Activated CD8-positive, alpha-beta memory T cell treated with anti-CD3 and anti-CD28 coated beads, Interleukin-2, amount 10 ng/mL, durations not matched to agents 7 days and 5 days (primary cell): ENCODE data around the gene GATA6. TPM values are rescaled to one million over a fixed set of nuclear protein-coding genes. Genes with fewer than 3 reads are reported as not detected.
"Not testable (repeated sequence)": the region's sequence is repeated elsewhere in the genome, so short reads cannot be mapped to it uniquely, and the experiment has no call there.

ENCODE experiments used
- ATAC-seq: fragments of 150-1000 bp; cut with Tn5 transposase; one replicate; pipeline ENCODE4 v1.10.0; 2021; ENCODE audit warnings: moderate library complexity
- CTCF ChIA-PET: fragments of 350-600 bp; sonication (Branson Sonifier 250); formaldehyde crosslinking; loops from one replicate; lab custom pipeline; 2021; ENCODE audit warnings: antibody characterized with exemption; lab: Charles Lee
- DNase-seq: peaks from one replicate; pipeline ENCODE4 v3.0.0-alpha.2; 2020
- H3K27ac Mint-ChIP-seq: one replicate; pipeline ENCODE4 v1.8.0; 2021; ENCODE audit warnings: mild to moderate bottlenecking, mixed read lengths
- H3K27me3 Mint-ChIP-seq: one replicate; pipeline ENCODE4 v1.8.0; 2021; ENCODE audit warnings: mixed read lengths
- H3K36me3 Mint-ChIP-seq: one replicate; pipeline ENCODE4 v1.8.0; 2021; ENCODE audit warnings: mild to moderate bottlenecking, mixed read lengths
- H3K4me1 Mint-ChIP-seq: one replicate; pipeline ENCODE4 v1.8.0; 2021; ENCODE audit warnings: mixed read lengths
- H3K4me3 Mint-ChIP-seq: one replicate; pipeline ENCODE4 v1.8.0; 2021; ENCODE audit warnings: mild to moderate bottlenecking, moderate library complexity, mixed read lengths
- H3K9me3 Mint-ChIP-seq: one replicate; pipeline ENCODE4 v1.8.0; 2022; ENCODE audit warnings: low read depth, mixed read lengths
- total RNA-seq, 2 experiments: library from RNA; stranded (reverse); gene quantifications; one replicate each; pipeline ENCODE4 v1.2.3, GENCODE V29; 2021

GATA6 gene
- total RNA-seq, 2 experiments from 2014 or later, result not detected

DNA sequence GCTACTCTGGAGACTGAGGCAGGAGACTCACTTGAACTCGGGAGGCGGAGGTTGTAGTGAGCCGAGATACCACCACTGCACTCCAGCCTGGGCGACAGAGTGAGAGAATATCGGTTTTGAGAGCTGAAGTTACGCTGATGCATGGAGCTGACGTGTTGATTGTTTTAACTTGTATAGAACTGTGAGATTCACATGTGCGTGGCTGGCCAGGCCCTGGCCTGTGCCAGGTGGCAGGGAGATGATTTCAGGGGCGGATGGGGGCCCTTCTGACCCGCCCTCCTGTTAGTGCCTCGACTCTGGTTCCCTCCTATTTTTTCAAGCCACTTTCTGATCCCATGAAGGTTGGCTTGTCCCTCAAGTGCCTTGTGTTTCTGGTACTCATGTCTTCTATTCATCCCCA, 25.7 kb downstream of the GATA6 start:
- DNase-seq, result no peak
- Mint-ChIP-seq H3K27me3 (peaks cover 19% of the 10 kb centered on the region), H3K27ac (no peak overlapping the region), H3K4me3 (no peak overlapping the region), H3K36me3 (no peaks in the 10 kb centered on the region), H3K4me1 (no peaks in the 10 kb centered on the region), H3K9me3 (no peaks in the 10 kb centered on the region)
- CTCF ChIA-PET, result no interaction called here
- ATAC-seq, result no peak

DNA sequence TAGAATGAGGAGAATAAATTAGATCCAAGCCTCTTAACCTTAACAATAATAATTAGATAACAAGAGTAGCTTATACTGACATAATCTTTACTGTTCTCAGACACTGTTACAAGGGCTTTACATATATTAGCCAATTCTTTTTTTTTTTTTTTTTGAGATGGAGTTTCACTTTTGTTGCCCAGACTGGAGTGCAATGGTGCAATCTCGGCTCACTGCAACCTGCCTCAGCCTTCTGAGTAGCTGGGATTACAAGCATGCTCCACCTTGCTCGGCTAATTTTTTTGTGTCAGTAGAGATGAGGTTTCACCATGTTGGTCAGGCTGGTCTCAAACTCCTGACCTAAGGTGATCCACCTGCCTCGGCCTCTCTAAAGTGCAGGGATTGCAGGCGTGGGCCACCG, 27.6 kb downstream of the GATA6 start:
- H3K9me3 Mint-ChIP-seq, H3K4me1 Mint-ChIP-seq, DNase-seq, ATAC-seq, H3K36me3 Mint-ChIP-seq, H3K27ac Mint-ChIP-seq, H3K4me3 Mint-ChIP-seq, CTCF ChIA-PET: not testable (repeated sequence)
- peaks cover 16% of the 10 kb centered on the region for H3K27me3 Mint-ChIP-seq

DNA sequence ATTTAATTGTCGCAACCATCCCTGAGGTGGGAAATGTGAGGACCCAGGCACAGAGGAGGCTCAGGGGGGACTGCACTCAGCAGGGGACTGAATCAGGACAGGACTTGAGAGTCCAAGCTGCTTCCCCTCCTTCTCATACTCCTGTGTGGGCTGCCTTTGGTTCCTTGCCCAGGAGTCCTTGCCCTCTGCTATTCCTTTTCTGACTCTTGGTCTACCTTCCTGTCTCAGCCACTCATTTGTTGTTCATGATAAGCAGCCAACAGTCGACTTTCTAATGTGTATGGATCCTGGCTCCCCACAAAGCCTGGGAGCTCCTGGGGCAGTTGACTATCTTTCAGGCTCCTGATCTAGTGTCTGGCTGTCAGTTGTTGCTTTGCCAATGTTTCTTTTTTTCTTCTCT, 28.3 kb downstream of the GATA6 start:
- Mint-ChIP-seq H3K4me1 (no peaks in the 10 kb centered on the region), H3K27ac (no peak overlapping the region), H3K27me3 (peaks cover 12% of the 10 kb centered on the region), H3K9me3 (no peaks in the 10 kb centered on the region), H3K4me3 (no peak overlapping the region), H3K36me3 (no peaks in the 10 kb centered on the region)
- CTCF ChIA-PET, result no interaction called here
- ATAC-seq (no peak), DNase-seq (no peak)

DNA sequence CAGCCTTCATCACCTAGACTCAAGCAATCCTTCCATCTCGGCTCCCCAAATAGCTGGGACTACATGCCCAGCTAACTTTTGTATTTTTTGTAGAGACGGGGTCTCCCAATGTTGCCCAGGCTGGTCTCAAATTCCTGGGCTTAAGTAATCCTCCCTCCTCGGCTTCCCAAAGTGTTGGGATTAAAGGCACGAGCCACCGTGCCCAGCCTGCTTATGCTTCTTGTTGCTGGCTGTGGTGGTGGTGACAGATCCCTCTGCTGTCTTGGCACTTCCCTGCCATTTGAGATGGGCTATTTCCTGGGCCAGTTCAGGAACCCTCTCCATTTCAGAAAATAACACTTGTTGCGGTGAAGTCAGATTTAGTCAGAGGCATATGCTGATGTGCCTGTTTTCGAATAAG, 28.8 kb downstream of the GATA6 start:
- ATAC-seq, result no peak
- H3K36me3 Mint-ChIP-seq, result no peaks in the 10 kb centered on the region
- CTCF ChIA-PET, result no interaction called here
- H3K4me1 Mint-ChIP-seq, result no peaks in the 10 kb centered on the region
- H3K9me3 Mint-ChIP-seq, result no peaks in the 10 kb centered on the region
- no peak overlapping the region for H3K4me3 Mint-ChIP-seq
- H3K27ac Mint-ChIP-seq, result no peak overlapping the region
- DNase-seq, result no peak
- peaks cover 9% of the 10 kb centered on the region for H3K27me3 Mint-ChIP-seq

DNA sequence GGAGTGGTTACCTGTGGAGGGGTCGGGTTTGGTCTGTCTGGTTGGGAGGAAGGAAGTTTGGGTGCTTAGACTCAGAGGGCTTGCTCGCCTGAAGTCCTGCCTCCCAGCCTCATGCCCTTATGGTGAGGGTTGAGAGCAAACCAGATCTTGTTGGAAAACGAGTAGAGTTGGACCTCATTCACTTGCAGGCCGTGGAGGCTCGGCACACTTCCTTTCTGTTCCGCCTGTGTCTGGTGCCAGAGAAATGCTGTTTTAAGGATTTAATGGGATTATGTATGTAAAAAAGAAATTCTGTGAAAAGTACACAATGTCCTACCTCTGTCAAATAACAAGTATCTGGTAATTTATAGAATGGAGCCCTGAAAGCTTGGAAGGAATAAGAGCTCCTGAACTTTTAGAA, 29.6 kb downstream of the GATA6 start:
- DNase-seq, result no peak
- H3K36me3 Mint-ChIP-seq, result no peaks in the 10 kb centered on the region
- no peak overlapping the region for H3K4me3 Mint-ChIP-seq
- peaks cover 3% of the 10 kb centered on the region for H3K27me3 Mint-ChIP-seq
- CTCF ChIA-PET, result no interaction called here
- H3K9me3 Mint-ChIP-seq, result no peaks in the 10 kb centered on the region
- ATAC-seq, result no peak
- no peak overlapping the region for H3K27ac Mint-ChIP-seq
- H3K4me1 Mint-ChIP-seq, result no peaks in the 10 kb centered on the region

DNA sequence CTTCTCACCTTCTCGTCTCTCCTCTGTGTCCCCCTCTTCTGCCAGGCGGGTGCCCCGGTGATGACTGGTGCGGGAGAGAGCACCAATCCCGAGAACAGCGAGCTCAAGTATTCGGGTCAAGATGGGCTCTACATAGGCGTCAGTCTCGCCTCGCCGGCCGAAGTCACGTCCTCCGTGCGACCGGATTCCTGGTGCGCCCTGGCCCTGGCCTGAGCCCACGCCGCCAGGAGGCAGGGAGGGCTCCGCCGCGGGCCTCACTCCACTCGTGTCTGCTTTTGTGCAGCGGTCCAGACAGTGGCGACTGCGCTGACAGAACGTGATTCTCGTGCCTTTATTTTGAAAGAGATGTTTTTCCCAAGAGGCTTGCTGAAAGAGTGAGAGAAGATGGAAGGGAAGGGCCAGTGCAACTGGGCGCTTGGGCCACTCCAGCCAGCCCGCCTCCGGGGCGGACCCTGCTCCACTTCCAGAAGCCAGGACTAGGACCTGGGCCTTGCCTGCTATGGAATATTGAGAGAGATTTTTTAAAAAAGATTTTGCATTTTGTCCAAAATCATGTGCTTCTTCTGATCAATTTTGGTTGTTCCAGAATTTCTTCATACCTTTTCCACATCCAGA, 31.3 kb downstream of the GATA6 start:
- ATAC-seq (no peak), DNase-seq (no peak)
- Mint-ChIP-seq H3K36me3 (no peaks in the 10 kb centered on the region), H3K9me3 (no peaks in the 10 kb centered on the region), H3K4me1 (no peaks in the 10 kb centered on the region), H3K27ac (no peak overlapping the region), H3K4me3 (no peak overlapping the region), H3K27me3 (no peaks in the 10 kb centered on the region)
- CTCF ChIA-PET, result no interaction called here

DNA sequence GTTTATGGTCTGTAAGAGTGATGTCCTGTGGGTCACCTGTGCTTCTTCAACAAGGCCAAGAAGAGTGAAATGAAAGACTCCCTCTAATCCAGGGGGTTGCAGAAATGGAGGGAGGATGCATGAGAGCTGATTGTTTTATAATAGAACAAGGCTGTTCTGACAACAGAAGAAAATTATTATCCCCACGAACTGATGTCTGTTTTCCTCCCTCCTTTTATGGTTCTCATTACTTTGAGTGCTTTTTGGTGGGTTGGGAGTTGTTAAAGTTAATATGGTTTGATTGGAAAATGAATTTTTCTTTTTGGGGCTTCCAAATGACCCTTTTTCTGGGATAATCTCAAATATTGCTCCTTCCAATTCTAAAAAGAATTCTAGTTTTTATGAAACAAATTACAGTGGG, 33.6 kb downstream of the GATA6 start:
- Mint-ChIP-seq H3K9me3 (no peaks in the 10 kb centered on the region), H3K4me3 (no peak overlapping the region), H3K4me1 (no peaks in the 10 kb centered on the region), H3K27ac (no peak overlapping the region), H3K27me3 (no peaks in the 10 kb centered on the region), H3K36me3 (no peaks in the 10 kb centered on the region)
- DNase-seq (no peak), ATAC-seq (no peak)
- CTCF ChIA-PET, result no interaction called here

DNA sequence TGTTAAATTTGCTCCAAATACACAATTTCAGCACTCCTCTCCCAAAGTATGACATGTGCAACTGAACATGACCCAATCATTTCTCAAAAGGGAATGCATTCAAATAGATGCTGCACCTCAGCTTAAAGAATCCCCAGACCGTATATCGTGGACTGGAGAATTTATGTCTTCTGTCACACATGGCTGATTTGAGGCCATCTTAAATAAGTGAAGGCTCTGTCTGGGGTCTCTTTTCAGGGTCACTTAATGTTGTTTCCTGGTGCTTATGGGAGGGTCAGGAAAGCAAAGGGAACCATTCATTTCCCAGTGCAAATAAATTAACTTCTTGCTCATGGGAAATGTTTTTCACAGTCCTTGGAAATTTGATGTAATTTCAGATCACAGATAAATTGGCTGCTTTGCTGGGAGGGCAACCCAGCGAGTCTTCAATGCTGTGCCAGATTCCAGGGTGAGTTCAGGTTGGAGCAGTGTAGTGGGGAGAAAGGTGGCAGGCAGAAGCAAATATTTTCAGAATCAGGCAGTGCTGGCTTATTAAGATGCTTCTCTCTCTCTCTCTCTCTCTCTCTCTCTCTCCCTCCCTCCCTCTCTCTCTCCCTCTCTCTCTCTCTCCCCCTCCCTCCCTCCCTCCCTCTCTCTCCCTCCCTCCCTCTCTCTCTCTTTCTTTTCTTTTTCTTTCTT, 34.3 kb downstream of the GATA6 start:
- DNase-seq, result no peak
- no peaks in the 10 kb centered on the region for H3K9me3 Mint-ChIP-seq
- CTCF ChIA-PET, result no interaction called here
- H3K4me3 Mint-ChIP-seq, result no peak overlapping the region
- no peaks in the 10 kb centered on the region for H3K4me1 Mint-ChIP-seq
- no peak for ATAC-seq
- no peaks in the 10 kb centered on the region for H3K27me3 Mint-ChIP-seq
- H3K27ac Mint-ChIP-seq, result no peak overlapping the region
- H3K36me3 Mint-ChIP-seq, result no peaks in the 10 kb centered on the region

DNA sequence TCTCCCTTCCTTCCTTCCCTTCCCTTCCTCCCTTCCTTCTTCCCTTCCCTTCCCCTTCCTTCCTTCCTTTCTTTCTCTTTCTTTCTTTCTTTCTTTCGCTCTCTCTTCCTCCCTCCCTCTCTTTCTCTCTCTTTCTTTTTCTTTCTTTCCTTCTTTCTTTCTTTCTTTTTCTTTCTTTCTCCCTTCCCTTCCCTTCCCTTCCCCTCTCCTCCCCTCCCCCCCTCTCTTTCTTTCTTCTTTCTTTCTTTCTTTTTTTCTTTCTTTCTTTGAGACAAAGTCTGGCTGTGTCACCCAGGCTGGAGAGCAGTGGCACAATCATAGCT, 34.8 kb downstream of the GATA6 start:
- Mint-ChIP-seq H3K27me3 (no peaks in the 10 kb centered on the region), H3K4me1 (no peaks in the 10 kb centered on the region), H3K4me3 (no peak overlapping the region), H3K36me3 (no peaks in the 10 kb centered on the region), H3K9me3 (no peaks in the 10 kb centered on the region), H3K27ac (no peak overlapping the region)
- DNase-seq (no peak), ATAC-seq (no peak)
- CTCF ChIA-PET, result no interaction called here

DNA sequence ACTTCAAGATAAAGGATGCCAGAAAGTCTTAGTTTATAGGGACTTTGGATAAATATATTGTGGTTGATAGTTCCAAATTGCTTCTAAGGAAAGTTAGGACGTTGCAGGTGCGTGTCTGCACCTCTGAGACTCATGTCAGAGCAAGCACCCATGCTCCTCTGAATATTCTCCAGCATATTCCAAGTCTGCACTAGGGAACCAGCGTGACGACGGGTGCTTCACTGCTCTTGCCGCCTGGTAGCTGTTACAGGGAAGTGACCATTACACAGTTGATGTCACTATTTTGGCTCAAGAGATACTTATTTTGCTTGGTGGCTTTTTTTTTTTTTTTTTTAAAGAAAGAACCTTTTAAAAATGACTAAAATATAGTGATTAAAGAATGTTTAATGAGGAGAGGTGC, 35.6 kb downstream of the GATA6 start:
- Mint-ChIP-seq H3K27me3 (no peaks in the 10 kb centered on the region), H3K4me3 (no peak overlapping the region), H3K9me3 (no peaks in the 10 kb centered on the region), H3K4me1 (no peaks in the 10 kb centered on the region), H3K27ac (no peak overlapping the region), H3K36me3 (no peaks in the 10 kb centered on the region)
- ATAC-seq, result no peak
- CTCF ChIA-PET, result no interaction called here
- no peak for DNase-seq

DNA sequence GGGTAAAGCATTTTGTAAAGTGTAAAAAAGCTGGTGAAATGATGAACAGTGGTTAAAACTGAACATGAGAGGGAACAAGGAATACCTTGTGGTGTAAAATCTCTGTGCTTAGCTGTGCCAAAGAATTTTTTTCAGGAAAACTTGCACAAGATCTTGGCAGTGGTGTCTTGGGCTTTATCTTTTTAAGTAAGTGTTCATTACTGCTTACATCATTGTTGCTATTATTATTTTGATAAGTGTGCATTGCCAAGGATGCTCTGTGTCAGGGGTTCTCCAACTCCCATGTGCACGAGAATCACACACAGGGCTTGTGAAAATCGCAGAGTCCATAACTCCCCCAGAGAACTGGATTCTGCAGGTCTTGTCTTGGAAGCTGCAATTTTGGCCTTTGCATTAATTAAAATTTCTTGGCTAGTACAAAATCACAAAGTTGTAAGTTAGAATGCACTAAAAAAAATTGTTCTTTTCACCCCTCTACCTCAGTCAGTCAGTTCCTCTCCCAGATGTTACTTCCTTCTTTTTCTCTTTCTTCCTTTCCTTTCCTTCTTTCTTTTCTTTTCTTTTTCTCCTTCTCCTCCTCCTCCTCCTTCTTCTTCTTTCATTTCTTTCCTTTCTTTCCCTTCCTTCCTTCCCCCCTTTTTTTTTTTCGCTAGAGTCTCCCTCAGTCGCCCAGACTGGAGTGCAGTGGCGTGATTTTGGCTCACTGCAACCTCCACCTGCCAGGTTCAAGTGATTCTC, 37.8 kb downstream of the GATA6 start:
- no peak for ATAC-seq
- H3K36me3 Mint-ChIP-seq, result no peaks in the 10 kb centered on the region

DNA sequence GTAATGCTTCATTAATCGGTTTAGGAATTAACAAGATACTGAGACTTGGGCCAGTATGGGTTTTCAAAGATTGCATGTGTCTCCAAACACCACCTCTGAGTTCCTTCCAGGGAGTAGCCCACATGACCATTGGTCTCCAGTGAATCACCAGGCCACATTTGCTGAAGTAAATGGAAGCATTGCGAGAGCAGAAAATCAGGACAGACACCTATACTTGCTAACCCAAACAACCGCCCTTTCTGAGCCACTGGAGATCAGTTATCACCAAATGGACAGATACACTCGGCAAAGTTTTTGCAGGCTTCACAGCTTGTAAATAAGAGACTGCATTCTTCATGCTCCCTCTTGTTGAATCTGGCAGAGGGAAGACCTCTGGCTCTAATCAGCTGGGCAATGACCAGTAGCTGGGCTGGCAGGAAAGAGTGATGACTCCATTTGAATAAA, 40.9 kb downstream of the GATA6 start:
- Mint-ChIP-seq H3K27ac (no peak overlapping the region), H3K27me3 (no peaks in the 10 kb centered on the region), H3K4me3 (no peak overlapping the region), H3K36me3 (no peaks in the 10 kb centered on the region), H3K4me1 (peaks cover 7% of the 10 kb centered on the region), H3K9me3 (no peaks in the 10 kb centered on the region)
- CTCF ChIA-PET, result no interaction called here
- DNase-seq (no peak), ATAC-seq (no peak)

More for the DNA sequence above, 37.8 kb downstream of the GATA6 start:
- no peak overlapping the region for H3K27ac Mint-ChIP-seq
- DNase-seq, result no peak
- CTCF ChIA-PET, result no interaction called here
- H3K4me3 Mint-ChIP-seq, result no peak overlapping the region
- H3K9me3 Mint-ChIP-seq, result no peaks in the 10 kb centered on the region
- H3K27me3 Mint-ChIP-seq, result no peaks in the 10 kb centered on the region
- H3K4me1 Mint-ChIP-seq, result no peaks in the 10 kb centered on the region

DNA sequence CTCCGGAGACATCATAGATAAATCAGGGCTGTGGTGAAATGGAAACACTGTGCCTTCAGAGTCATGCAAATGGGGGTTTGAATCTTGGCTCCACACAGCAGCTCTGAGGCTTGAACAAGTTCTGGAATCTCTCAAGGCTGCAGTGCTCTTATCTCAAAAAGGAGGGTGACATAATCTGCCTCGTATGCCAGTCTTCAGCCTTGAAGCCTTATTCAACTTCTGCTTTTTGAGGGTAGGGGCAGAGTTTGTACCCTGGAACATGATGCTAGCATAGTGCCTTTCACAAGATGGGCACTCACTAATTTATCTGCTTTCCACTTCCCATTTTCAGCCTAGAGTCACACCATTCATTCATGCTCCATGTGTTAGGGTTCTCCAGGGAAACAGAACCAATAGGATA, 42.3 kb downstream of the GATA6 start:
- H3K27ac Mint-ChIP-seq, result no peak overlapping the region
- H3K36me3 Mint-ChIP-seq, result no peaks in the 10 kb centered on the region
- ATAC-seq (no peak), DNase-seq (no peak)
- H3K27me3 Mint-ChIP-seq, result no peaks in the 10 kb centered on the region
- CTCF ChIA-PET, result no interaction called here
- H3K4me3 Mint-ChIP-seq, result no peak overlapping the region
- peaks cover 7% of the 10 kb centered on the region for H3K4me1 Mint-ChIP-seq
- no peaks in the 10 kb centered on the region for H3K9me3 Mint-ChIP-seq

DNA sequence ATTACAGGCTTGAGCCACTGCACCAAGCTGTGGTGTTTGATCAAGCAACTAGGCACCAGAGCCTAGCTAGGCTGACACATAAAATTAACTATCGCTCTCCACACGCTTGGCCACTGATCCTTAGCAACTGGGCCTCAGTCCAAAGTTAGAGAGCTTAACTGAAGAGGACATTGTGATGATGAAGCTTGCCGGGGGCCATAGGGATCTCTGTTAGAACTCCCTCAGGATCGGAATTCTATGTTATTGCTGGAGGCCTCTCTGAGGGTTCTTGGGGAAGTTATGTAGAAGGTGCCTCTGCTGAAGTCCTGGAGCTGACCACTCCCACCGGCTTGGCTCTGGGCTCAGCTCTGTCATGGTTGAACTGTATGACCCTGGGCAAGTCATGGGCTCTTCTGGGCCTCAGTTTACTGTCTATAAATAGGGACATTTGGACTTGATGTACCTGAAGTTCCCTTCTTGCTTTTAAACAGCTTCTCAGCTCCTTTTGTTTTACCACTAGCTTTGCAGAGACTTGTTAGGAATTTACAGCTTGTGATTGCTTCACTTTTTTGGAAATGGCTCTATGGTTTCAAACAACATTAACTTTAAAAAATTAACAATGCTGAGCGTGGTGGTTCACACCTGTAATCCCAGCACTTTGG, 44.1 kb downstream of the GATA6 start:
- no peak for ATAC-seq
- CTCF ChIA-PET, result no interaction called here
- no peak overlapping the region for H3K4me3 Mint-ChIP-seq

More for the DNA sequence above, 44.1 kb downstream of the GATA6 start:
- no peaks in the 10 kb centered on the region for H3K27me3 Mint-ChIP-seq
- DNase-seq, result no peak
- peaks cover 7% of the 10 kb centered on the region for H3K4me1 Mint-ChIP-seq
- H3K9me3 Mint-ChIP-seq, result no peaks in the 10 kb centered on the region
- H3K27ac Mint-ChIP-seq, result no peak overlapping the region
- no peaks in the 10 kb centered on the region for H3K36me3 Mint-ChIP-seq
